MM.1S (cell line): ENCODE data around the gene ZNF747.

Experiments used
- DNase-seq: peaks from one replicate; pipeline ENCODE4 v3.0.0-alpha.2; 2015
- H2AFZ ChIP-seq: fragments of 300-600 bp; sonication (generic); 2 replicates; pipeline ENCODE4 v1.6.0; 2016; ENCODE audit warnings: antibody characterized with exemption, low read length
- H3F3A ChIP-seq: fragments of 300-600 bp; sonication (generic); 2 replicates; pipeline ENCODE4 v1.6.1; 2016; ENCODE audit warnings: mild to moderate bottlenecking, antibody characterized with exemption, low read length, moderate library complexity, mixed read lengths; ENCODE audit not compliant: insufficient read depth
- H3K27ac ChIP-seq: fragments of 300-600 bp; sonication (generic); 2 replicates; pipeline ENCODE4 v1.5.1; 2016; ENCODE audit warnings: mild to moderate bottlenecking, low read length
- H3K27me3 ChIP-seq: fragments of 300-600 bp; sonication (generic); replicated peaks from 2 replicates; pipeline ENCODE4 v1.6.0; 2016; ENCODE audit warnings: low read length; ENCODE audit not compliant: insufficient read depth
- H3K36me3 ChIP-seq: fragments of 300-600 bp; sonication (generic); replicated peaks from 2 replicates; pipeline ENCODE4 v1.6.1; 2016; ENCODE audit warnings: mild to moderate bottlenecking, low read length, mixed read lengths; ENCODE audit not compliant: insufficient read depth
- H3K4me1 ChIP-seq: fragments of 300-600 bp; sonication (generic); 2 replicates; pipeline ENCODE4 v1.6.1; 2016; ENCODE audit warnings: low read length, mixed read lengths
- H3K4me2 ChIP-seq: fragments of 300-600 bp; sonication (generic); 2 replicates; pipeline ENCODE4 v1.6.0; 2016; ENCODE audit warnings: low read depth, low read length
- H3K4me3 ChIP-seq: fragments of 300-600 bp; sonication (generic); 2 replicates; pipeline ENCODE4 v1.5.1; 2016; ENCODE audit warnings: low read length, mixed read lengths
- H3K79me2 ChIP-seq: fragments of 300-600 bp; sonication (generic); 2 replicates; pipeline ENCODE4 v1.6.1; 2016; ENCODE audit warnings: mixed run types, low read length, mixed read lengths
- H3K9ac ChIP-seq: fragments of 300-600 bp; sonication (generic); 2 replicates; pipeline ENCODE4 v1.6.1; 2016; ENCODE audit warnings: low read length, mixed read lengths
- H3K9me2 ChIP-seq: fragments of 300-600 bp; sonication (generic); replicated peaks from 2 replicates; pipeline ENCODE4 v1.6.1; 2016; ENCODE audit warnings: mild to moderate bottlenecking, low read length, mixed read lengths; ENCODE audit not compliant: insufficient read depth
- H3K9me3 ChIP-seq: fragments of 300-600 bp; sonication (generic); replicated peaks from 2 replicates; pipeline ENCODE4 v1.6.1; 2016; ENCODE audit warnings: mild to moderate bottlenecking, low read length, mixed read lengths; ENCODE audit not compliant: insufficient read depth
- H4K20me1 ChIP-seq: fragments of 300-600 bp; sonication (generic); 2 replicates; pipeline ENCODE4 v1.6.1; 2016; ENCODE audit warnings: mild to moderate bottlenecking, low read length, moderate library complexity, mixed read lengths; ENCODE audit not compliant: insufficient read depth
- EZH2 ChIP-seq: fragments of 300-600 bp; sonication (generic); optimal IDR thresholded peaks from 2 replicates; pipeline ENCODE3; 2017; ENCODE audit warnings: low read depth, mild to moderate bottlenecking, antibody characterized with exemption, low read length, mixed read lengths
- EZH2phosphoT487 ChIP-seq: fragments of 300-600 bp; sonication (generic); IDR thresholded peaks from 2 replicates; pipeline ENCODE4 v1.6.1; 2018; ENCODE audit warnings: antibody characterized with exemption, low read length
- TF ChIP-seq, protein P1 (sequence below): fragments of 300-600 bp; sonication (generic); IDR thresholded peaks from 2 replicates; pipeline ENCODE4 v1.5.1; 2016; ENCODE audit warnings: antibody characterized with exemption, low read length, mixed read lengths

Gene ZNF747

DNA sequence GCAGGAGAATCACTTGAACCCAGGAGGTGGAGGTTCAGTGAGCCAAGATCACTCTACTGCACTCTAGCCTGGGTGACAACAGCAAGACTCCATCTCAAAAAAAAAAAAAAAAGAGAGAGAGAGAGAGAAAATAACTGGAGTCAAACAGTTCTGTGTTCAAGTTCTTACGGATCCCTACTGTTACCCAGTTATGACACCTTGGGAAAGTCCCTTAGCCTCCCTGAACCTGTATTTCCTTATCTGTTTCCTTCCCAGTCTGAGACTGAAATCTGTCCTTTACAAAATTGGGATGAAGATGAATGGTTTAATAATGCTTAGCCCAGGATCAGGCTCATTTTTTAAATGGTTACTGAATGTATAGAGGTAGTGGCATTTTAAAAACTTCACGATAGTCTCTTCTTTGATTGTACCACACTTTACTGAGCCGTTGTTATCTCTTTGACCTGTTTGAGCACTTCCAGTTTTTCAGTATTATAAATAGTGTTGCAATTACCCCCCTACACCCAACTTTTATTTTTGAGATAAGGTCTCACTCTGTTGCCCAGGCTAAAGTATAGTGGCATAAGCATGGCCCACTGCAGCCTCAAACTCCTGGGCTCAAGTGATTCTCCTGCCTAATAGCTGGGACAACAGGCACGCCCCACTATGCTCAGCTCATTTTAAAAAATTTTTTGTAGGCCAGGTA is 25.4 kb downstream of the ZNF747 start:
- Histone ChIP-seq H3K9me3 (no peaks in the 10 kb centered on the region), H3K27ac (no peak overlapping the region), H3K9ac (no peak overlapping the region), H3K36me3 (no peaks in the 10 kb centered on the region), H3K4me3 (no peak overlapping the region), H3K9me2 (no peaks in the 10 kb centered on the region), H2AFZ (no peak overlapping the region), H3F3A (no peaks in the 10 kb centered on the region), H3K4me1 (no peaks in the 10 kb centered on the region), H3K27me3 (no peaks in the 10 kb centered on the region), H3K79me2 (no peaks in the 10 kb centered on the region), H3K4me2 (no peak overlapping the region), H4K20me1 (no peaks in the 10 kb centered on the region)
- TF ChIP-seq EZH2phosphoT487 (no peak), EZH2 (no peak)
- TF ChIP-seq, protein P1, sequence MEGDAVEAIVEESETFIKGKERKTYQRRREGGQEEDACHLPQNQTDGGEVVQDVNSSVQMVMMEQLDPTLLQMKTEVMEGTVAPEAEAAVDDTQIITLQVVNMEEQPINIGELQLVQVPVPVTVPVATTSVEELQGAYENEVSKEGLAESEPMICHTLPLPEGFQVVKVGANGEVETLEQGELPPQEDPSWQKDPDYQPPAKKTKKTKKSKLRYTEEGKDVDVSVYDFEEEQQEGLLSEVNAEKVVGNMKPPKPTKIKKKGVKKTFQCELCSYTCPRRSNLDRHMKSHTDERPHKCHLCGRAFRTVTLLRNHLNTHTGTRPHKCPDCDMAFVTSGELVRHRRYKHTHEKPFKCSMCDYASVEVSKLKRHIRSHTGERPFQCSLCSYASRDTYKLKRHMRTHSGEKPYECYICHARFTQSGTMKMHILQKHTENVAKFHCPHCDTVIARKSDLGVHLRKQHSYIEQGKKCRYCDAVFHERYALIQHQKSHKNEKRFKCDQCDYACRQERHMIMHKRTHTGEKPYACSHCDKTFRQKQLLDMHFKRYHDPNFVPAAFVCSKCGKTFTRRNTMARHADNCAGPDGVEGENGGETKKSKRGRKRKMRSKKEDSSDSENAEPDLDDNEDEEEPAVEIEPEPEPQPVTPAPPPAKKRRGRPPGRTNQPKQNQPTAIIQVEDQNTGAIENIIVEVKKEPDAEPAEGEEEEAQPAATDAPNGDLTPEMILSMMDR = no peak
- no peak for DNase-seq

DNA sequence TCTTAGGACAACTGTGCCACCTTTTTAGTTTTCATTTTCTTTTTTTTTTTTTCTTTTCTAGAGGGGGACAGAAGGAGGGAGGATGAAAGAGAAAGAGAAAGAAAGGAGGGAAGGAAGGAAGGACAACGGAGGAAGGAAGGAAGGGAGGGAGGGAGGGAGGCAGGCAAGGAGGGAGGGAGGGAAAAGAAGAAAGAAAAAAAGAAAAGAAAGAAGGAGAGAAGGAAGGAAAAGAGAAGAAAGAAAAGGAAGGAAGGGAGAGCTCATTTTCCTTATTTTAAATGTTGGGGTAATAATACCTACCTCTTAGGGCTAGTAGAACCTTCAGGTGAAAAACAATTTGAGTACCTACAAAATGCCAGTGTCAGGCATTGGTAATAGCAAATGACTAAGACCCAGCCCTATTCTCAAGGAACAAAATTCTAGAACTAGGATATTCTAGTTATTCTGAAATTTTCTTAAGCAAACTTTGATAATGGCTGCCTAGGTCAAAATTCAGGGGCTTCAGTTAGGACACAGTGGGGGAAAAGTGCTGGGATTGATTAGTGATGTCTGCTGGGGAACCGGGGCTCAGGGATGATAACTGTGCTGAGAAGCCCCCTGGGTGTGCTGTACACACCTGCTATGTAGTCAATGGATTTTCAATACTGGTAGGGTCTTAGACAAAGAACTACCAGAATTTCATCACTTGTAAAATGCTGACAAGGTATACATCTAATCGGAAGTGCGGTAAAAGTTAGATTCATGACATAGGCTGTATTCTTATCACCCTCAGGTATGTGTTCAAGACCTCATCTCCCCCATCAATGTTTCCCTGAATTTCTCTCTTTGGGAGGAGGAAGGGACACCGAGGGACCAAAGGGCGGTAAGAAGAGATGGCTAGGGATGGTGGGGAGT is 31.0 kb downstream of the ZNF747 start:
- H3K9me2 ChIP-seq = no peaks in the 10 kb centered on the region
- no peaks in the 10 kb centered on the region for H3K27me3 ChIP-seq
- H3K9me3 ChIP-seq = no peaks in the 10 kb centered on the region
- H4K20me1 ChIP-seq = no peaks in the 10 kb centered on the region
- H3K9ac ChIP-seq = no peak overlapping the region
- H3K4me2 ChIP-seq = no peak overlapping the region
- H3K36me3 ChIP-seq = no peaks in the 10 kb centered on the region
- TF ChIP-seq EZH2 (no peak), EZH2phosphoT487 (no peak)
- TF ChIP-seq, protein P1 = no peak
- H3K4me1 ChIP-seq = no peaks in the 10 kb centered on the region
- H3F3A ChIP-seq = no peaks in the 10 kb centered on the region
- no peaks in the 10 kb centered on the region for H3K79me2 ChIP-seq
- H3K4me3 ChIP-seq = no peak overlapping the region
- H2AFZ ChIP-seq = no peak overlapping the region
- DNase-seq = no peak
- no peak overlapping the region for H3K27ac ChIP-seq

DNA sequence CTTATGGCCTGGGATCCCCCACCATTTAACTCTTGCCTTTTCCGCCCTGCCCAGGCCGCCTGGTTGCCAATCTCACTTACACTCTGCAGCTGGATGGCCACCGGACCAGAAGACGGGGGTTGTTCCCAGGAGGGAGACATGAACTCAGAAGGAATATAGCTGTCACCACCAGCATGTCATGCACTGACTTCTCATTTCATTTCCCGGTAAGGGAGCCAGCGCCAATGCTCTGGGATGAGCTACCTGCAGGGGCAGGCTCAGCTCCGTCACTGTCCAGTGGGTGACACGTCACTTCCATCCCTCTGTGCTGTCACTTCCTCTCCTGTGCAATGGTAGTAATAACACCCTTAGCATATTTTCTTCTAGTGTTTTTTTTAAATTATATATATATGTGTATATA is 35.4 kb downstream of the ZNF747 start:
- no peak for DNase-seq
- Histone ChIP-seq H3K4me1 (no peaks in the 10 kb centered on the region), H3K36me3 (no peaks in the 10 kb centered on the region), H3K4me2 (no peak overlapping the region), H3F3A (no peaks in the 10 kb centered on the region), H3K79me2 (no peaks in the 10 kb centered on the region), H3K9me2 (no peaks in the 10 kb centered on the region), H3K27ac (no peak overlapping the region), H3K27me3 (no peaks in the 10 kb centered on the region), H3K4me3 (no peak overlapping the region), H3K9ac (no peak overlapping the region), H2AFZ (no peak overlapping the region), H4K20me1 (no peaks in the 10 kb centered on the region), H3K9me3 (no peaks in the 10 kb centered on the region)
- TF ChIP-seq EZH2phosphoT487 (no peak), EZH2 (no peak)
- TF ChIP-seq, protein P1 = no peak
